DOHH2 (cell line): ENCODE measurements around the gene CAMK2D.
A peak's percentile ranks its signal among the peaks of the same experiment; 100 is the strongest.

ENCODE experiments used
- H3F3A ChIP-seq: fragments of 200-600 bp; sonication (generic), shearing (Covaris generic); 2 replicates; pipeline ENCODE4 v1.6.0; 2016; ENCODE audit warnings: antibody characterized with exemption, mild to moderate bottlenecking; ENCODE audit not compliant: control insufficient read depth, insufficient read depth
- H3K27ac ChIP-seq: fragments of 200-600 bp; sonication (generic); 2 replicates; pipeline ENCODE4 v1.5.1; 2014; ENCODE audit warnings: low read depth, mild to moderate bottlenecking, low read length, moderate library complexity
- H3K27me3 ChIP-seq: fragments of 200-600 bp; sonication (generic); 2 replicates; pipeline ENCODE4 v1.6.1; 2014; ENCODE audit warnings: mild to moderate bottlenecking, low read length, mixed read lengths; ENCODE audit not compliant: control insufficient read depth
- H3K36me3 ChIP-seq: fragments of 200-600 bp; sonication (generic); 2 replicates; pipeline ENCODE4 v1.6.1; 2014; ENCODE audit warnings: mild to moderate bottlenecking, low read length, moderate library complexity, mixed read lengths; ENCODE audit not compliant: control insufficient read depth
- H3K4me1 ChIP-seq: fragments of 200-600 bp; sonication (generic); 2 replicates; pipeline ENCODE4 v1.6.1; 2014; ENCODE audit warnings: mild to moderate bottlenecking, low read length, mixed read lengths; ENCODE audit not compliant: control insufficient read depth
- H3K4me2 ChIP-seq: fragments of 200-600 bp; sonication (generic); 2 replicates; pipeline ENCODE4 v1.6.0; 2014; ENCODE audit warnings: mild to moderate bottlenecking, low read length, moderate library complexity
- H3K4me3 ChIP-seq: fragments of 200-600 bp; sonication (generic); 2 replicates; pipeline ENCODE4 v1.5.1; 2014; ENCODE audit warnings: mild to moderate bottlenecking, low read length, mixed read lengths
- H3K79me2 ChIP-seq: fragments of 200-600 bp; sonication (generic); 2 replicates; pipeline ENCODE4 v1.6.1; 2014; ENCODE audit warnings: mild to moderate bottlenecking, low read length, mixed read lengths; ENCODE audit not compliant: control insufficient read depth
- H3K9me2 ChIP-seq: fragments of 200-600 bp; sonication (generic); replicated peaks from 2 replicates; pipeline ENCODE4 v1.6.1; 2014; ENCODE audit warnings: mild to moderate bottlenecking, low read length, mixed read lengths; ENCODE audit not compliant: control insufficient read depth
- H3K9me3 ChIP-seq: fragments of 200-600 bp; sonication (generic); 2 replicates; pipeline ENCODE4 v1.6.1; 2014; ENCODE audit warnings: antibody characterized with exemption, low read length, mixed read lengths; ENCODE audit not compliant: control insufficient read depth, insufficient read depth
- H4K20me1 ChIP-seq: fragments of 200-600 bp; sonication (generic); 2 replicates; pipeline ENCODE4 v1.6.0; 2014; ENCODE audit warnings: low read depth, mild to moderate bottlenecking, antibody characterized with exemption, low read length, moderate library complexity; ENCODE audit not compliant: control insufficient read depth, insufficient read depth
- CTCF ChIP-seq: fragments of 200-600 bp; sonication (generic); IDR thresholded peaks from one replicate; pipeline ENCODE4 v1.5.1; 2014; ENCODE audit warnings: antibody characterized with exemption, mild to moderate bottlenecking, low read depth, low read length; ENCODE audit not compliant: poor library complexity, severe bottlenecking
- EZH2phosphoT487 ChIP-seq: fragments of 200-600 bp; sonication (generic); IDR thresholded peaks from 2 replicates; pipeline ENCODE4 v1.6.1; 2017; ENCODE audit warnings: borderline replicate concordance, mild to moderate bottlenecking, antibody characterized with exemption, low read length, moderate library complexity, mixed read lengths

The CAMK2D gene

GRCh38 chr4:113637823-113638561 is 123.5 kb downstream of the CAMK2D start:
- H3K4me3 ChIP-seq = peak overlapping the region; percentile 70
- H3F3A ChIP-seq = peaks cover 66% of the 10 kb centered on the region
- H3K79me2 ChIP-seq = peaks cover 70% of the 10 kb centered on the region
- H3K4me2 ChIP-seq = peak overlapping the region; percentile 92
- no peak for TF ChIP-seq EZH2phosphoT487
- no peak for TF ChIP-seq CTCF
- H3K36me3 ChIP-seq = peaks cover 41% of the 10 kb centered on the region
- H3K9me3 ChIP-seq = no peaks in the 10 kb centered on the region
- H4K20me1 ChIP-seq = no peaks in the 10 kb centered on the region
- H3K4me1 ChIP-seq = peaks cover 100% of the 10 kb centered on the region
- H3K27ac ChIP-seq = peak overlapping the region; percentile 97
- H3K9me2 ChIP-seq = no peaks in the 10 kb centered on the region
- no peaks in the 10 kb centered on the region for H3K27me3 ChIP-seq

- Histone ChIP-seq H3K27me3 (no peaks in the 10 kb centered on the region), H3K9me2 (no peaks in the 10 kb centered on the region), H4K20me1 (no peaks in the 10 kb centered on the region), H3F3A (peaks cover 60% of the 10 kb centered on the region), H3K9me3 (no peaks in the 10 kb centered on the region), H3K27ac (peak overlapping the region; percentile 97), H3K79me2 (peaks cover 70% of the 10 kb centered on the region), H3K4me3 (peak overlapping the region; percentile 70), H3K4me1 (peaks cover 100% of the 10 kb centered on the region), H3K4me2 (peak overlapping the region; percentile 92), H3K36me3 (peaks cover 44% of the 10 kb centered on the region)
- TF ChIP-seq CTCF = no peak
- TF ChIP-seq EZH2phosphoT487 = no peak
Observed at GRCh38 chr4:113637363-113637762, 124.2 kb downstream of the CAMK2D start.

GRCh38 chr4:113636877-113637276 is 124.7 kb downstream of the CAMK2D start:
- Histone ChIP-seq H4K20me1 (no peaks in the 10 kb centered on the region), H3K79me2 (peaks cover 70% of the 10 kb centered on the region), H3K36me3 (peaks cover 41% of the 10 kb centered on the region), H3K9me2 (no peaks in the 10 kb centered on the region), H3K4me1 (peaks cover 98% of the 10 kb centered on the region), H3K4me2 (peak overlapping the region; percentile 92), H3F3A (peaks cover 55% of the 10 kb centered on the region), H3K4me3 (peak overlapping the region; percentile 70), H3K27ac (peak overlapping the region; percentile 97), H3K27me3 (no peaks in the 10 kb centered on the region), H3K9me3 (no peaks in the 10 kb centered on the region)
- TF ChIP-seq EZH2phosphoT487 = no peak; the same call in 1 of the 2 replicates
- TF ChIP-seq CTCF = no peak
